ENCODE measurements around the gene HCAR2.
"Not testable (repeated sequence)": the region's sequence is repeated elsewhere in the genome, so short reads cannot be mapped to it uniquely, and the experiment has no call there.

DNA sequence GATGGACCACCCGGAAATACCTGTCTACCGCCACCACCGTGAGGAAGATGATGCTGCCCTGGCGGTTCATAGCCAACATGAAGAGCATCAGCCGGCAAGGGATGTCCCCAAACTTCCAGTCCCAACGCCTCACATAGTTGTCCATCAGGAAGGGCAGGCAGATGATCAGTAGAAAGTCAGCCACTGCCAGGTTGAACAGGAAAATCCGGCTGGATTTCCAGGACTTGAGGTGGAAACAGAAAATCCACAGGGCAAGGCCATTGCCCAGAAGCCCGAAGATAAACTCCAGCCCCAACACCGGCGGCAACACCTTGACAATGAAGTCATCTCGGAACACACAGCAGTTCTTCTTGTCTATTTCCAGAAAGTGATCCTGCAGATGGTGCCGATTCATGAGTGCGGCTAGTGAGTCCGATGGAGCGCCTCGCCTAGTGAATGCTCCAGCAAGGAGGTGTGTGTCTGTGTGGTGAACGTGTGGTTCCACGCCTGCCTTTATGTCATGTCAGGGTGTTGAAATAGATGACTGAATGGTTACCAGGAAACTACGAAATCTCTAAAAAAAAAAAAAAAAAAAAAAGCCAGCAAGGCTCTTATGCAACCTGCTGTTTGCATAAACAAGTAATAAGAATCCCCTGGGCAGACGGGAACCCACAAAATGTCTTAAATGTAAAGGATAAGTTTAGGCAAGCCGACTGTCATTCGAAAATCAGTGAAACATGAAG is at the start of gene HCAR2:
- TF ChIP-seq CTCF, POLR2A (IDR thresholded peaks at IDR 0.05): not testable (repeated sequence)

All from testis (tissue), 2 donors.